ENCODE measurements around the gene RNASE11.
"Not testable (repeated sequence)": the region's sequence is repeated elsewhere in the genome, so short reads cannot be mapped to it uniquely, and the experiment has no call there.

Gene RNASE11

GRCh38 chr14:20580242-20580641 is 7.6 kb downstream of the RNASE11 start:
- DNase-seq (ENCODE audit: low read depth) = no peak

GRCh38 chr14:20578784-20579502 is 8.9 kb downstream of the RNASE11 start:
- DNase-seq (ENCODE audit: low read depth) = no peak

- no peak for DNase-seq (ENCODE audit: low read depth)
These were observed 9.5 kb downstream of the RNASE11 start for GRCh38 chr14:20578325-20578724.

GRCh38 chr14:20572382-20572990 is 15.3 kb downstream of the RNASE11 start:
- not testable (repeated sequence) for DNase-seq (ENCODE audit: low read depth)

GRCh38 chr14:20570720-20571119 is 17.1 kb downstream of the RNASE11 start:
- DNase-seq (ENCODE audit: low read depth) = not testable (repeated sequence)

GRCh38 chr14:20569865-20570264 is 17.9 kb downstream of the RNASE11 start:
- not testable (repeated sequence) for DNase-seq (ENCODE audit: low read depth)

- DNase-seq (ENCODE audit: low read depth) = no peak
These were observed 18.7 kb downstream of the RNASE11 start for GRCh38 chr14:20569066-20569465.

- no peak for DNase-seq (ENCODE audit: low read depth)
These were observed 19.4 kb downstream of the RNASE11 start for GRCh38 chr14:20568393-20568792.

- DNase-seq (ENCODE audit: low read depth) = not testable (repeated sequence)
These were observed 20.6 kb downstream of the RNASE11 start for GRCh38 chr14:20567199-20567598.

- DNase-seq (ENCODE audit: low read depth) = no peak
These were observed 23.3 kb downstream of the RNASE11 start for GRCh38 chr14:20564501-20564997.

- DNase-seq (ENCODE audit: low read depth) = no peak
These were observed 23.8 kb downstream of the RNASE11 start for GRCh38 chr14:20563971-20564370.

GRCh38 chr14:20560961-20561360 is 26.8 kb downstream of the RNASE11 start, which contains the start of gene RNASE9:
Gene RNASE9 (minus strand): TSS chr14:20561047.
- DNase-seq (ENCODE audit: low read depth) = no peak

GRCh38 chr14:20559461-20559904 is 28.3 kb downstream of the RNASE11 start:
- DNase-seq (ENCODE audit: low read depth) = no peak

GRCh38 chr14:20557212-20557542 is 30.6 kb downstream of the RNASE11 start:
- no peak for DNase-seq (ENCODE audit: low read depth)

GRCh38 chr14:20556500-20557211 is 31.1 kb downstream of the RNASE11 start:
- no peak for DNase-seq (ENCODE audit: low read depth)

- no peak for DNase-seq (ENCODE audit: low read depth)
These were observed 32.0 kb downstream of the RNASE11 start for GRCh38 chr14:20555845-20556244.

GRCh38 chr14:20553024-20553423 is 34.8 kb downstream of the RNASE11 start:
- no peak for DNase-seq (ENCODE audit: low read depth)

- no peak for DNase-seq (ENCODE audit: low read depth)
These were observed 36.2 kb downstream of the RNASE11 start for GRCh38 chr14:20551606-20552005.

GRCh38 chr14:20550926-20551325 is 36.9 kb downstream of the RNASE11 start:
- no peak for DNase-seq (ENCODE audit: low read depth)

GRCh38 chr14:20548414-20549158 is 39.2 kb downstream of the RNASE11 start:
- no peak for DNase-seq (ENCODE audit: low read depth)

GRCh38 chr14:20546877-20547276 is 40.9 kb downstream of the RNASE11 start:
- DNase-seq (ENCODE audit: low read depth) = no peak

- DNase-seq (ENCODE audit: low read depth) = no peak
These were observed 47.9 kb downstream of the RNASE11 start for GRCh38 chr14:20539906-20540305.

All from EH (cell line).